GM21381 (cell line): Measurements from ENCODE around the gene RHOU.

Experiments used
- ATAC-seq: cut with Tn5 transposase; IDR thresholded peaks from one replicate; pipeline ENCODE4 v1.9.1; 2021; ENCODE audit warnings: mild to moderate bottlenecking, moderate library complexity; ENCODE audit not compliant: unreplicated experiment

RHOU gene

DNA sequence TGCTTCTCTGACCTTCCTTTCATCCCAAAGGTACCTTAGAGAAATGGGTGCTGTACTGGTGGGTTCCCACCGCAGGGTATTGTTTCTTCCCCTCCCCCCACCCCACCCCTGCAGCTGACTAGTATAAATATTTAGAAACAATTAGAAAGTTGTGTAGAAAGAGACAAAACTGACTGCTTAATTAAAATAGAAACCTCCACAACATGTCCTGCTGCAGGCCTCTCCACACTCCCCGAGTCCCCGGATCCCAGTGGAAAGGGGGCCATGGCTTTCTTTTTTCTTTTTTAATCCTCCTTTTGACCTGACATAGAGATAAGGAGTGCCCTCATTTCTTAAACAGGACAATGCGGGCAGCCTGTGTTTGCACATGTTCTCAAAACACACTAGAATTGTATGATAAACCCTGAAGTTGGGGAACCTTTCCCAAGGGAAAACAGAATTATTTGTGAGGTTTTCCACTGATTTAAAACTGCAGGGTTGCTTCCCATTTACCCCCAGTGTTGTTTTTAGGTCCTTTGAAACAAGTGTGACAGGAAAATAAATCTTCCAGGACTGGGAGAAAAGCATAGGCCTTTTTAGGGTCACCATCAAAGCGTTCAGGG lies 1.7 kb downstream of the RHOU start:
- ATAC-seq: no peak

DNA sequence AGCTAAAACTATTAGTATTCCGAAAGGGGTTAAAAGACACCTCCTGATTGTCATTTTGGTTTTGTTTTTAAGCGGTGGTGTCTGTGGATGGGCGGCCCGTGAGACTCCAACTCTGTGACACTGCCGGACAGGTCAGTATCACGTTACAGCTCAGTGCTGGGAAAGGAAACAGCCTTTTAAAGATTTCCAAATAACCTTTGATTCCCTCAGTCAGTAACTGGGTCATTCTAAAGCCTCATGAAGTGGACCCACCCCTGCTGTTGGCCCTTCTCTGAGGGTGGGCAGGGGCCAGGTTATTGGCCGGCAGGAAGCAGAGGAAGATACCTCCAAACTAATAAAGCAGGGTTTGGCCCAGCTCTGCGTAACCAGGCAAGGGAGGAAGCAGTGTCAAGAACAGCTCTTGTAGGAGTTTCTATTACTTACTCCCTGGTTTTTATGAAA lies 2.3 kb downstream of the RHOU start:
- no peak for ATAC-seq

DNA sequence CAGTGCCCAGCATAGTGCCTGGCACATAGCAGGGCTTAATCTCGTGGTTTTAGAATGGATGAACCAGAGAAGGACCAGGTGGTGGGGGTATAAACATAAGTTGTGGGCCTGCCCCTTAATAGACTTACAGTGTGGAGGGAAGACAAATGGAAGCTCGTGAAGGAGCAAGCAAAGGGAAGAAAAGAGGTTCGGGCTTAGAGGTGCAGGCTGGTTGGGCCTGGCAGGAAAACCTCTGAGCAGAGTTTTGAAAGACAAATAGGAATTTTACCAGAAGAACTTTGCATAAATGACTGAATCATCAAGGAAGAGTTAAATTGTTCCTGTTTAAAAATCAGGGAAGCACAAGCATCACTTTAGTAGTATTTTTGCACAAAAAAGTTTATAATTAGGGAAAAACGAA lies 4.5 kb downstream of the RHOU start:
- no peak for ATAC-seq

DNA sequence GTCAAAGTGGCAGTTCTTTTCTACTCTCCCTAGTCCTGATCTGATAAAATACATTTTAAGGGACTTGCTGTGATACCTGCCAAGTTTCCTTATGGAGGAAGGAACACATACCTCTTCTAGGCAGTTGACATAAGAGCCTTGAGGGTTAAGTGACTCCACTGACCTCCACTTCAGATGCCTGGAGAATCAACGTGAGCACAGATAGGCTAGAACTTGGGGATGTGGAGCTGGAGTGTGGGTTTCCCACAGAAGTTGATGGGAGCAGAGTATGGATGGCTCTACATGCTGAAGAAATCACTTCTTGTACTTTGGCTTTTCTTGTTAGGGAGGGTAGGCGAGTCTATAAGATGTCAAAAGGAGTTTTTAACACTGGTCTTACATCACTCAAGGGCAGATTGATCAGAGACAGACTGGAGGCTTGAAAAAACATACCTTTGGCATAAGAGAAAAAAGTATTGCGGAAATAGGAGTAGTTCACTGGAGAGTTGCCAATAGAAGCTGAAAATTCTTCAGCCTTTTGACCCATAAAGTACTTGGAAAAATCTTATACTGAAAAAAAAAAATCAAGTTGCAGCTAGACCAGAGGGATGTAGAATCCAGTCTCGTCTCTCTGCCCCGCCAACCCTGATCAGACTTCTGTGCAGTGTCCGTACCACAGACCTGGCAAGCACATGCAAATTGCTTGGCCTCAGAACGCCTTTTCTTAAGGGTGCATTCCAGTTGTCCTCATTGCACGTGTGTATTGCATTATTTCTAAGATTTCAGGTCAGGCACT lies 5.5 kb downstream of the RHOU start:
- no peak for ATAC-seq

DNA sequence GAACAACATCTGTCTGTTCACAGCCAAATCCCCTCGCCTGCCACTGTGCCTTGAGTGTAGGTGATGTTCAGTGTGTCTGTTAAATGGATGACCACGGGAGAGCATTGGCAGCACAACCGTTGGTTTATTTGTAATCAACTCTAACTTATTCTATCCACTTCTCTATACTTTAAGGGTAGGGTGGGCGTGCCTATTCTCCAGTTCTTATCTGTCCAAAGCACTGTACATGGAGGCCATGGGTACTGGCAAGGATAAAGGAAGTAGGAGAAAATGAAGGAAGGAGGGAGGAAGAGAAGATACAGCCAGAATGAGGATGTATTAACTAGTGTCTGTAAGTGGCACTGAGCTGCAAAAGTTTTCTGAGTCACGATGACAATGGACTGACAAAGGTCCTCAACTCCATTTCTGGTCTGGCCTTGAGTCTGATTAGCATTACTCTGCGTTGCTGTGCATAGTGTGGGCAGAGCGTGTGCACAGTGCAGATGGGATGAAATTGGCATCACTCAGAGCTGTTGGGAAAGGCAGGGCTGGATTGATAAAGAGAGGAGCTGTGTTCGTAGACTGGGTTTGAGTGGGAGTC lies 7.1 kb downstream of the RHOU start:
- no peak for ATAC-seq

DNA sequence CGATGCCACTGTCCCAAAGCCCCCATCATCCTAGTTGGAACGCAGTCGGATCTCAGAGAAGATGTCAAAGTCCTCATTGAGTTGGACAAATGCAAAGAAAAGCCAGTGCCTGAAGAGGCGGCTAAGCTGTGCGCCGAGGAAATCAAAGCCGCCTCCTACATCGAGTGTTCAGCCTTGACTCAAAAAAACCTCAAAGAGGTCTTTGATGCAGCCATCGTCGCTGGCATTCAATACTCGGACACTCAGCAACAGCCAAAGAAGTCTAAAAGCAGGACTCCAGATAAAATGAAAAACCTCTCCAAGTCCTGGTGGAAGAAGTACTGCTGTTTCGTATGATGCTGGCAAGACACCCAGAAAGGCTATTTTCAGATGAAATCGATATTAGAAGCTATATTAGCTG lies 8.1 kb downstream of the RHOU start:
- ATAC-seq: no peak

DNA sequence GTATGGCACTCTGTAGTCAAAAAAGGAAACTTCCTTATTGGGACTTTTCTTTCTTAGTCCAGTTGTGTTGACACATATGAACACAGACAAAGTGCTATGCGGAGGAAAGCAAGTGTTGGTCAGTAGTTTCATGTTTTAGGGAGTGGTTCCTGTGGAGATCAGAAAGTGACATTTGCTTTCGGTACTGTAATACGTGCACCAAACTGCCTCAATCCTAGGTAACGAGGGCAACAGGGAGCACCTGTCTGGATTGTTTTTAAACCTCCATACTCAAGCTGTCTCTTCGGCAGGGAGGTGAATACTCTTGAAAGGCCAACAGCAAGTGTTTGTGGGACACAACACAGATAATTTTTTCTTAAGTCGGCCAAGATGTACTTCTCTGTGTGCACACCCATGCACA lies 9.1 kb downstream of the RHOU start:
- ATAC-seq: no peak

DNA sequence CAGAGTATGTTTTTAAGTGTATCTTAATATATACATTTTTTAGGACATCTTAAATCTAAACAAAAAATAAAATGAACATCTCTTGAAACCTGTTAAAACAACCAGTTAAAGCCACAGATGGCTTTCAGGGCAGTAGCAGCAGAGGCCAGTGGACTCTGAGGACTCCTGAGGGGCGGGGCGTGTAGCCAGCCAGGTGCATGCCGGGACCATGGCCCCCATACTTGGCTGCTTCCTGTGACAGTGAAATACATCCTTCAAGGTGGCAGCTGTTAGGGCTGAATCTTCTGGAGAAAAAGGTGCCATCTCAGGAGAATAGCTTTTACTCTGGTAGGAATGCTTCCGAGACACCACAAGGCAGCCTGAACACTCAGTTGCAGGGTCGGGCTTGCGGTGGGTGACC lies 9.6 kb downstream of the RHOU start:
- ATAC-seq: no peak

DNA sequence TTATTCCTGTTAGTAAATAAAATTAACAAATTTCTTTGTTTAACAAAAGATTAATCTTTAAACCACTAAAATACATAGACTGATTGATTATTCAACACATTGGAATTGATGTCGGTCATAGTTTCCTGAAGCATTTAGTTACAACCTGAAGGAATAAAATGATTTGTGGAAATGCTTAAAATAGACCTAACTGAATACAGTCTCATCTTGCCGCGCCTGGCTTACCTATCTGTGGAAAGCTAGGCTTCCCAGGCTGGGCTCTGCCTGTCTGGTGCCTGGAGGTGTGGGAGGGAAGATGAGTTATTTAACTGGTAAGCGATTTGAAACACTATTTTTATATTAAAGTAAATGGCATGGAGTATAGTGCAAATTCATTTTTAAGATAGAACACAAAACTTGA lies 10.2 kb downstream of the RHOU start:
- ATAC-seq: no peak

DNA sequence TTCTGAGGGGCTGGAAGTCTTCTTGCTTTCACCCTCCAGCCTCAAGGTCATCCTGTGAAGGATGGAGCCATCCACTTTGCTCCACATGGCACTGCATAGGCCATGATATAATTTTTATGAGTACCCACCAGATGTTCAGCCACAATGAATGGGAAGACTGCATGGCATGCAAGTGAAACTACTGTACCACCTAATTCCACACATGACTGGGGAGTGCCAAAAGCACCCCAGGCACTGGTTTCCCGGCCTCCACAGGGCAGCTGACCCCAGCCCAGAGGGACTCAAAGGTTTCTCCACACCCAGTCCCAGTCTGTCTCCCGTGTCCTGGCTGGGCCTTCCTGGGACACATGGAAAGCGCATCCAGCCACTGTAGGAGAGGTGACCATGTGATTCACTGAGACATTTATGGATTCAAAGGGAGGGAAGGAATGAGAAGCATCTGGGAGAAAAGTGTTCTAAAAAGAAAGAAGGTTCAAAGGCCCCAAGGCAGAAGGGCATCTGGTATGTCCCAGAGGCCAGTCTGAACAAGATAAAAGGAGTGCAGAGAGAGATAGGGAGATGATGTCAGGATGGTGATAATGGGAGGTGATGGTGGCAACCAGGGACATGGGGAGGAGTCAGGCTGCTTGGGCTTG lies 12.1 kb downstream of the RHOU start:
- no peak for ATAC-seq

DNA sequence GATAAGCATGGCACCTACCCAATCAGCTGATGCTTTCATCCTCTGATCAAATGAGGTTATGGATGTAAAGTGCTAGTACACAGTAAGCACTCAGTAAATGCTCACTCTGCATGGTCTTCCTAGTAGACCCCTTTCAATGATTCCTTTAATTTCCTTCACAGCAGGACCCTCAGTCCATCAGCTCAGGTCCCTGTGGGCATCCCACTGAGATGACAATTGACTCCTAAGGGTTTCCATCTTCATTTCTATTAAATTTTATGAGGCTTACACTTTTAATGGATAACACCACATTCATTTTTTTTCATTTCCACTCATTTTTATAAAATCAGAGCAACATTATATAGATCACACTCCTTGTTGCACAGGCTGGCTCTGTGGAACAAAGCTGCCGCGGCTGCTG lies 12.8 kb downstream of the RHOU start:
- ATAC-seq: no peak

DNA sequence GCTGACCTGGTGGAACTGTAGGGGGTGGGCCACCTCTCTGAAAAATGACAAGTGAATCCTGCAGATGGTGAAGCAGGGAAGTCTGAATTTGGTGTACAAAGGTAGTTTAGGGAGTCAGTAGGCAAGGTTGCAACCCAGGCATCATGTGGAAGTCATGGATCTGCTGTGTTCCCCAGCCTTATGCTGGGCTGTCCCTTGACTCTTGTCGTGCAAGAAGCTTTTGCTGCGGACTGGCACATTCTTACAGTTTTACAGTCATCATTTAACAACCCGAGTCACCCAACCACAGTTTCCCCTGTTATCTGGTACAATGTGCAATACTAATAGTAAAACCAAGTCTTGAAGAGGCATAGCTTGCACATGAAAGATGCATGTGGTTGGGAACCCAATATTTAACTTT lies 13.2 kb downstream of the RHOU start:
- ATAC-seq: no peak

DNA sequence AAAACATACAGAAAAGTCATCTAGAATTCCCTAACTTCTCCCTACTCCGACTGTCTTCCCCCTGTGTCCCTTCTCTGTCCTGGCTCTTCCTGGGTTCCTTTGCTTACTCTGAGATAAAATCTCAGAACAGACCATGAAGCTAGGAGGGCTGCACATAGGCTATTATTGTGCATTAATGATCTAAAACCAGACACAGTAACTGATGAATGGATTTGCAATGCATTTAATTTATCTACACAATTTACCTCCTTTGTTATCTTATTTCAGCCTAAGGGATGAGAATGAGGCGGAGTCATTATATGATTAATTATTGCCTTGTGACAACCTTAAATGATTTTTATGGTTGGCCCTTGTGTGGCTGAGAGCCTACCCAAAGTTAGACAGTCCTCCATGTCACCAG lies 14.5 kb downstream of the RHOU start:
- no peak for ATAC-seq

DNA sequence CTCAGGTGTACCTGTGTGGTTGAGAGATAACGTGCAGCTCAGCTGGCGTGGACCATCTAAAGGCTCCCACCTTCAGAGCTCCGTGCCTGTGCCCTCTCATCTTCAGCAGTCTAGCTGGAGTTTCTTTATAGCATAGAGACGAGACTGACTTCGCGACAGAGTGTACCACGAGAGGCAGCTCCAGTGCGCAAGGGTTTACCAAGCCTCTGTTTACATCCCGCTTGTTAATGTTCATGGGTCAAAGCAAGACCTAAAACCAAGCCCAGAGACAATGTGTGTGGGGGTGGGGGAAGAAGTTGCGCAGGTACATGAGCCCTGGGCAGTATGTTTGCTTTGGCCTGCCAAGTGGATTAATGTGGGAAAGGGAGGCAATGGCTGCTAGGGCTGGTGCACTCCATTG lies 15.6 kb downstream of the RHOU start:
- ATAC-seq: no peak

DNA sequence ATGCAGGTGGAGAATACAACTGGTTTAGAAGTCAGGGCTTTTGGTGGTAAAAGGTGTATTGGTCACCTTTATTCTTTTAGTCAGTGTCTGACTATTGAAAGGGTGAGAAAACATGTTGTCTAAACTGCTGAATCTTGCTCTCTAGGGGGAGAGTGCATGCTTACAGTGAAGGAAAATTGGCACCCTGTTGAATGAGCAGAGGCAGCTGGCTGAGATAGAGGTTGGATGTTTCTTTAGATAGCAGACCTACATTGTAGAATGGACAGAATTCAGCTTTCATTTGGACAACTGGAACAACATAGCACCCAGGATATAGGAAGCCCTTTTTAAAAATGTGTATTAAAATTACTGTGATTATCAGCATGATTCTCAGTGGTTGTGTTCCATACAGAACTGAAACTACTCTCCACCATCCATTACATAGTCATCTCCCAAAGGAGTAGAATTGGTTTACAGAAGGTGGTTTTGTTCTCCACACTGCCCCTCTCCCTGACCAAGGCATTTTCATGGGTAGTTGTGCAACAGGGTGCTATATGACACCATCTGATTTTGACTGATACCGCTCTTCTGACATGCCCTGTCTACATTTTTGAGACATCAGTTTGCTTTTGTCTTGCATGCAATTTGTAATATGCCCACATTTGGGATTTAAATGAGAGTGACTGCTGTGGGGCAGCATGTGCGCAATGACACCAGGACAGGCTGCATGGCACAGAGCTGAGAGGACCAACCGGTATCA lies 16.2 kb downstream of the RHOU start:
- ATAC-seq: no peak

DNA sequence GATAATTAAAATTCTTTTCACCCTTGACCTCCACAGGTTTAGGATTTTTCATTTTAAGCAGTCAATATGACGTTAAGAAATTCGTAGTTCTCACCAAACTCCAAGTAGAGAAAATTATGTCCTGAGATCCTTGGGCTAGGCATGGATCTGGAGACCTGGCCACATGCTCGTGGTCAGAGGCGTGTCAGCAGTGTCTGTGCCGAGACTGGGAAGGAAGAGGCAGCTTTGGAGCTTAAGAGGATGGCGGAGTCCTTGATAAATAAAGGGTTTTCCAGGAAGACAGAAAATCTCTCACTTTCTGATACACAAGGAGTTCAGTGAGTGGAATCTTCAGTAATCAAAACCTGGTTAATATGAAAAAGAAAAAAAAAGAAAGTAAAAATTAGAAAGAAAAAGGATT lies 17.0 kb downstream of the RHOU start:
- ATAC-seq: no peak

DNA sequence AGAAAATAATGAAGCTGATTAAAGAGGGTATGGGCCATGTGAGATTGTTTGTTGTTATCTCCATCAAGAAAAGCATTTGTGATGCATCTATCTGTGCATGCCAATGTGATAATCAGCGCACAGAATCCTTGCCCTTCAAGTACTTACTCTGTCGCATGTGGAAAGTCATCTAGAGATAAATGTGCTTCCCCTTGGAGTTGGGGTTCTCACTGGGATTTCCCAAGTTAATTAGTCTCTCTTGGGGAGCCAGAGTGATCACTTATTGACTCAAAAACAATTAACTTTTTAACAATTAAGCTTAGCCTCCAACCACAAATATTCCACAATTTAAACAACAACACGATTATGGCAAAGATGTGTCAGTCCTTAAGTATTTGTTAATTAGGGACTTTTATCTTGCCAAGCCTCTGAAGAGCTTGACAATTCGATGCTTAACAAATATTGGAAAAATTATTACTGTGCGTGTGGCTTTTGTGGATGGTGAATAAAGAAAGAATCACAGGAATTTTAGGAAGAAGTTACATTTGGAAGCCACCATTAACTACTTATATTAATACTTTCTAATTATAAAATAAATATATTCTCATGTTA lies 17.5 kb downstream of the RHOU start:
- ATAC-seq: no peak

DNA sequence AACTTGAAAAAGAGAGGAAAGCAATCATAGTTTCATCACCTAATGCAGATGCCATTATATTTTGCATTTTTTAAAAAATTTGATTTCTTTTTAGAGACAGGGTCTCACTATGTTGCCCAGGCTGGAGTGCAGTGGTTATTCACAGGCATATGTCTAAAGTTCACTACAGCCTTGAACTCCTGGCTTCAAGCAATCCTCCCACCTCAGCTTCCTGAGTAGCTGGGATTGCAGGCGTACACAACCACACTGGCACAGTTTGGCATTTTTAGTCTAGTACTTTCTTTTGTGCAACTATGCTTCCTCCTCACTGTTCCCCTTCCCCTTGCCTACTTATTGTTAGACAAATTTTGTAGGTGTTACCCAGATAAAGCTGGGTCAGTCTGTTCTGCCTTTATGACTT lies 18.0 kb downstream of the RHOU start:
- no peak for ATAC-seq

DNA sequence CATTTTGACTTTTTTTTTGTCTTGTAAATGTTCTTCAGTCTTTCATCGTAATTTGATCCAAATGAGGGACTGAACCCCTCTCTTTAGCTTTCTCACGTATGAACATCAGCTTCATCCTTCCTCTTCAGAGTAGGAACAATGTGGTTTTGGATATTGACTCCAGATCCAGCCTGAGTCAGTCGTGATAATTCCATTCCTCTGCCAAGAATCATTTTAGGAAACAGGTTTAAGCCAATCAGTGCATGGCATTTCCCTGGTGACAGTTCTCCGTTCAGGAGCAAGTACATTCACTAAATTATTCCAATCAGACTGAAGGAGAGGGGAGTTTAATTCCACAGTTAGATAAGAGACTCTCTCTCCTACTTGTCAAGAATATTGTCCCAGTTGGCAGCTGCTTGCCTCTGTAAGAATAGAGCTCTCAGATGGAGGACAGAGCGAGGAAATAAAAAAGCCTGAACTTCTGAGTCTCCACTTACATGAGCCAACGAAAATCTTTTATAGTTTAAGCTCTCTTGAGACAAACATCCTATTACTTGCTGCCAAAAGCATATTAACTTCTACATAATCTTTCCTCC lies 18.6 kb downstream of the RHOU start:
- ATAC-seq: no peak

DNA sequence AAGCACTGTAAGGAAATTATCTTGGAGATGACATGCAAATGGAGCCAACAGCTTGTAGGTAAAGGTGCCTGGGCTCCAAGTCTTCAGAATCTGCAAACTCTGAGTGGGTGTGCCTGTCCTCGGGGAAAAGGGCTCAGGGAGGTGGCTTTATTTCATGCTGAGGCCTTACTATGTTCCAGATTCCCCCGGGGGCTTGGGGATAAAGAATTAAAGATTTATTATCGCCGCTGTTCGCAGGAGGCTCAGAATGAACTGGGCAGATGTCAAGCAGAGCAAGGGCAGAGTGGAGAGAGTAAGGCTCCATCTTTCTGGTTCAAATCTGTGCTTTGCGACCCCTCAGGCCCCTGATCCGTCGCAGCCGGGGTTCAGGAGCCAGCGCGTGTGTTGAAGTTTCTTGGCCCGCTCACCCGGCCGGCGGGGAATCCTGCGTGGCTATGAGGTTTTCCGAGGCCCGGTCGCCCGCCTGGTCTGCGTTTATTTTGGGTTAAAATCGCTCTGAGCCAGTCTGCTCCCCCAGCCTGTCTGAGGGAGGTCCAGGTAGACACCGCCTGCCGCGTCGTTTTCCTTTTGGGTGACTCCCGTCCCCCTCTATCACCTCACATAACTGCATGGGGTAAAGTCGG lies 19.5 kb downstream of the RHOU start:
- no peak for ATAC-seq
